ENCODE measurements around the gene WDFY3. TPM values are rescaled to one million over a fixed set of nuclear protein-coding genes. Genes with fewer than 3 reads are reported as not detected.
A peak's percentile ranks its signal among the peaks of the same experiment; 100 is the strongest.

The WDFY3 gene
- total RNA-seq, 1 experiment from 2014 or later = 39.9 TPM

GRCh38 chr4:84691170-84691691 lies 275.3 kb downstream of the WDFY3 start:
- intact Hi-C loops (cut with micrococcal nuclease) = loop anchor here (5.0 kb wide), 1 partner anchor 109 kb away; the partner anchor contains the start of gene CDS1
- TF ChIP-seq MAX (IDR thresholded peaks at IDR 0.05) (peak; percentile 45), POLR2A (IDR thresholded peaks at IDR 0.05; ENCODE audit: borderline replicate concordance, extremely low read depth, insufficient read depth, insufficient read length) (no peak), RAD21 (IDR thresholded peaks at IDR 0.05; ENCODE audit: low read depth) (0 out of 2 replicates have a peak, but pooled peaks have one; percentile 16), YY1 (IDR thresholded peaks at IDR 0.05; ENCODE audit: extremely low read depth, insufficient replicate concordance, low read depth, low read length) (no peak), JUND (IDR thresholded peaks at IDR 0.05) (peak; percentile 99), ATF3 (IDR thresholded peaks at IDR 0.05) (peak; percentile 80), SP1 (IDR thresholded peaks at IDR 0.05; ENCODE audit: low read depth) (peak; percentile 95), ZBTB33 (IDR thresholded peaks at IDR 0.05; ENCODE audit: extremely low read depth, insufficient replicate concordance, low read length) (no peak), SIN3A (IDR thresholded peaks at IDR 0.05; ENCODE audit: low read depth) (no peak), EZH2 (IDR thresholded peaks at IDR 0.05) (no peak), ZNF274 (IDR thresholded peaks at IDR 0.05; ENCODE audit: low read depth, low read length) (no peak), CEBPB (IDR thresholded peaks at IDR 0.05; ENCODE audit: low read depth) (peak; percentile 90), EGR1 (IDR thresholded peaks at IDR 0.05; ENCODE audit: low read depth) (peak; percentile 54; the same call in 1 of the 2 replicates), CBX3 (IDR thresholded peaks at IDR 0.05; ENCODE audit: low read depth) (peak; percentile 72; the same call in 1 of the 2 replicates), POLR2AphosphoS5 (IDR thresholded peaks at IDR 0.05; ENCODE audit: low read depth, low read length) (peak; percentile 41; the same call in 1 of the 2 replicates), SRF (IDR thresholded peaks at IDR 0.05; ENCODE audit: low read depth) (peak; percentile 88), TCF7L2 (IDR thresholded peaks at IDR 0.05; ENCODE audit: borderline replicate concordance, extremely low read depth, insufficient read depth, insufficient read length) (peak; percentile 80), FOSL1 (IDR thresholded peaks at IDR 0.05; ENCODE audit: low read depth) (peak; percentile 99), ZFX (IDR thresholded peaks at IDR 0.05) (no peak), CTCF (IDR thresholded peaks at IDR 0.05 in 2 of 3, conservative IDR thresholded peaks at IDR 0.05 in 1 of 3; ENCODE audit: borderline replicate concordance in 1 of 3, insufficient read depth in 1 of 3, low read depth in 2 of 3, low read length in 2 of 3) (no peak)
- Histone ChIP-seq H2AFZ (ENCODE audit: low read depth, low read length, poor library complexity, severe bottlenecking) (no peak overlapping the region), H3K36me3 (ENCODE audit: control insufficient read depth in 1 of 2, insufficient read depth in 2 of 2, low read length in 2 of 2) (peaks cover 0 to 2% of the 10 kb centered on the region in 2 experiments; a peak in 1 of 4 replicates), H3K4me2 (ENCODE audit: low read length) (peak overlapping the region; percentile 70), H3K9ac (ENCODE audit: low read length) (peak overlapping the region; percentile 29), H3K4me3 (replicated peaks in 1 of 2; ENCODE audit: low read depth in 1 of 2, low read length in 2 of 2) (peak overlapping the region in 1 of 2 experiments; percentile 31; a peak in 2 of 4 replicates), H3K9me3 (ENCODE audit: control insufficient read depth in 1 of 2, insufficient read depth in 1 of 2, low read depth in 1 of 2, low read length in 2 of 2) (no peaks in the 10 kb centered on the region), H3K27me3 (ENCODE audit: insufficient read depth, low read length) (no peaks in the 10 kb centered on the region), H4K20me1 (ENCODE audit: insufficient read depth) (peaks cover 7% of the 10 kb centered on the region; the same call in 1 of the 2 replicates), H3K4me1 (ENCODE audit: control insufficient read depth in 1 of 2, insufficient read depth in 2 of 2, low read length in 2 of 2) (peaks cover 20 to 33% of the 10 kb centered on the region in 2 experiments), H3K9me2 (ENCODE audit: insufficient read depth) (no peaks in the 10 kb centered on the region), H3K79me2 (ENCODE audit: insufficient read depth, low read length) (no peaks in the 10 kb centered on the region), H3K27ac (ENCODE audit: low read depth, low read length) (peak overlapping the region; percentile 52; the same call in 1 of the 2 replicates)
- RAD21 ChIA-PET (ENCODE audit: low non-redundant PET in 1 of 2, low total read pairs in 2 of 2, uncharacterized antibody in 2 of 2, unreplicated experiment in 2 of 2) = no interaction called here
- CTCF ChIA-PET = interaction anchor here (0.8 kb wide), 1 partner anchor 113 kb away, joined by 6 read pairs; no protein-coding TSS in a partner anchor
- ATAC-seq = peak; percentile 96
- peak; percentile 86 for DNase-seq (ENCODE audit: low read depth, low spot score)
- BruUV-seq (replicated peaks) = no TSS peak
- POLR2A ChIA-PET = interaction anchor here (1.2 kb wide), 1 partner anchor 9 kb away, joined by 5 read pairs; no protein-coding TSS in a partner anchor

Data from HCT116 (cell line).